Liver (tissue), 9 donors: ENCODE measurements around the gene CNIH1. TPM values are rescaled to one million over a fixed set of nuclear protein-coding genes. Genes with fewer than 3 reads are reported as not detected.

Experiments used
- DNase-seq: peaks from one replicate; pipeline ENCODE4 v3.0.0-alpha.2; 2017; ENCODE audit warnings: low spot score
- H3K27ac ChIP-seq, 2 donors: one replicate each; pipeline ENCODE4 v1.7.0; 2013; ENCODE audit warnings: inconsistent platforms in 2 of 2, low read length in 2 of 2, control low read depth in 1 of 2, low read depth in 1 of 2, mild to moderate bottlenecking in 1 of 2
- H3K27me3 ChIP-seq, 4 donors: one replicate each; pipeline versions ENCODE4 v1.6.1 to v1.7.0; 2013; ENCODE audit warnings: low read length in 3 of 4, inconsistent platforms in 1 of 4, mild to moderate bottlenecking in 1 of 4, moderate library complexity in 1 of 4; ENCODE audit not compliant: control insufficient read depth in 4 of 4, insufficient read depth in 4 of 4
- H3K36me3 ChIP-seq, 4 donors: one replicate each; pipeline versions ENCODE4 v1.6.1 to v1.7.0; 2013; ENCODE audit warnings: low read length in 3 of 4, mild to moderate bottlenecking in 3 of 4, low read depth in 1 of 4, moderate library complexity in 1 of 4; ENCODE audit not compliant: control insufficient read depth in 4 of 4, insufficient read depth in 3 of 4
- H3K4me1 ChIP-seq, 4 donors: one replicate each; pipeline versions ENCODE4 v1.6.1 to v1.7.0; 2013; ENCODE audit warnings: low read length in 3 of 4, mild to moderate bottlenecking in 3 of 4, moderate library complexity in 1 of 4; ENCODE audit not compliant: control insufficient read depth in 4 of 4, insufficient read depth in 4 of 4
- H3K4me3 ChIP-seq, 3 donors: one replicate each; pipeline versions ENCODE4 v1.6.1 to v1.7.0; 2013; ENCODE audit warnings: low read length in 3 of 3, control low read depth in 1 of 3, low read depth in 1 of 3, mild to moderate bottlenecking in 1 of 3
- H3K9ac ChIP-seq, 2 donors: one replicate each; pipeline ENCODE4 v1.7.0; 2013; ENCODE audit warnings: low read length in 2 of 2, mild to moderate bottlenecking in 2 of 2, moderate library complexity in 2 of 2, control low read depth in 1 of 2, low read depth in 1 of 2
- H3K9me3 ChIP-seq, 4 donors: one replicate each; pipeline versions ENCODE4 v1.6.1 to v1.7.0; 2013; ENCODE audit warnings: low read length in 3 of 4; ENCODE audit not compliant: control insufficient read depth in 4 of 4
- EGR1 ChIP-seq, 2 donors: IDR thresholded peaks; 2 replicates each; pipeline ENCODE4 v1.6.1; 2016 to 2018; ENCODE audit warnings: antibody characterized with exemption in 2 of 2, low read depth in 2 of 2
- FOXA1 ChIP-seq: IDR thresholded peaks from 2 replicates; pipeline ENCODE4 v1.6.1; 2016; ENCODE audit warnings: antibody characterized with exemption
- FOXA2 ChIP-seq: IDR thresholded peaks from 2 replicates; pipeline ENCODE4 v1.6.1; 2016; ENCODE audit warnings: antibody characterized with exemption
- GABPA ChIP-seq, 2 donors: IDR thresholded peaks in 1 of 2; conservative IDR thresholded peaks in 1 of 2; 2 replicates each; pipeline ENCODE4 v1.6.1; 2016; ENCODE audit warnings: antibody characterized with exemption in 2 of 2, mild to moderate bottlenecking in 1 of 2, moderate library complexity in 1 of 2
- HNF4A ChIP-seq, 2 donors: conservative IDR thresholded peaks; 2 replicates each; pipeline ENCODE4 v1.6.1; 2016; ENCODE audit warnings: antibody characterized with exemption in 2 of 2, mild to moderate bottlenecking in 2 of 2
- HNF4G ChIP-seq: IDR thresholded peaks from 2 replicates; pipeline ENCODE4 v1.6.1; 2016; ENCODE audit warnings: antibody characterized with exemption
- JUND ChIP-seq, 2 donors: IDR thresholded peaks; 2 replicates each; pipeline ENCODE4 v1.6.1; 2016; ENCODE audit warnings: antibody characterized with exemption in 2 of 2
- NR2F2 ChIP-seq: IDR thresholded peaks from 2 replicates; pipeline ENCODE4 v1.6.1; 2016; ENCODE audit warnings: antibody characterized with exemption
- RAD21 ChIP-seq, 2 donors: IDR thresholded peaks; 2 replicates each; pipeline ENCODE4 v1.6.1; 2016; ENCODE audit warnings: antibody characterized with exemption in 2 of 2, mild to moderate bottlenecking in 2 of 2
- RXRA ChIP-seq, 2 donors: IDR thresholded peaks; 2 replicates each; pipeline ENCODE4 v1.6.1; 2017 to 2018; ENCODE audit warnings: antibody characterized with exemption in 2 of 2, mild to moderate bottlenecking in 1 of 2
- SP1 ChIP-seq: IDR thresholded peaks from 2 replicates; pipeline ENCODE4 v1.6.1; 2018; ENCODE audit warnings: antibody characterized with exemption, mild to moderate bottlenecking
- TAF1 ChIP-seq: conservative IDR thresholded peaks from 2 replicates; pipeline ENCODE4 v1.6.1; 2016; ENCODE audit warnings: antibody characterized with exemption, mild to moderate bottlenecking
- YY1 ChIP-seq: IDR thresholded peaks from 2 replicates; pipeline ENCODE4 v1.6.1; 2016; ENCODE audit warnings: antibody characterized with exemption, mild to moderate bottlenecking
- WGBS: extraction: QIAGEN DNeasy Blood & Tissue Kit; methylation state at CpG from one replicate; pipeline ENCODE4 v1.1.7; 2013; 5-methylcytosine and 5-hydroxymethylcytosine counted together
- polyA plus RNA-seq, 2 donors: library from polyadenylated mRNA; stranded (reverse) in 1 of 2; unstranded in 1 of 2; fragments of 200-250 nt in 1 of 2; fragments of >200 nt in 1 of 2; fragmentation: Nextera tagmentation in 1 of 2; extraction: Ambion mirVana in 1 of 2; gene quantifications; one replicate each; pipeline versions ENCODE4 v1.2.1 to v1.2.3, GENCODE V29; 2013 to 2015
- total RNA-seq, 2 donors: library from RNA; depleted of rRNA; stranded (reverse); fragments of >200 nt; gene quantifications; one replicate each; pipeline ENCODE4 v1.2.3, GENCODE V29; 2014
- TF ChIP-seq, protein P1 (sequence below): IDR thresholded peaks from 2 replicates; pipeline ENCODE4 v1.6.1; 2016; ENCODE audit warnings: antibody characterized with exemption, mild to moderate bottlenecking
- TF ChIP-seq, protein P2 (sequence below): IDR thresholded peaks from 2 replicates; pipeline ENCODE4 v1.6.1; 2016; ENCODE audit warnings: antibody characterized with exemption
- TF ChIP-seq, protein P3 (sequence below): IDR thresholded peaks from 2 replicates; pipeline ENCODE4 v1.6.1; 2016; ENCODE audit warnings: antibody characterized with exemption
- TF ChIP-seq, protein P4 (sequence below): fragments of 150-350 bp; IDR thresholded peaks from 2 replicates; pipeline ENCODE4 v1.5.1; 2017; ENCODE audit warnings: improper control_type of control experiment, low read depth, low read length; ENCODE audit not compliant: missing input control
- TF ChIP-seq, protein P5 (sequence below): IDR thresholded peaks from 2 replicates; pipeline ENCODE4 v1.6.1; 2016; ENCODE audit warnings: antibody characterized with exemption
- donor health status: healthy.
- donor health status: healthy.
- donor health status: healthy.
- donor health status: healthy.
- donor health status: healthy.

The CNIH1 gene
- total and polyA plus RNA-seq, 4 donors, result 33.9 to 193 (median 116) TPM

DNA sequence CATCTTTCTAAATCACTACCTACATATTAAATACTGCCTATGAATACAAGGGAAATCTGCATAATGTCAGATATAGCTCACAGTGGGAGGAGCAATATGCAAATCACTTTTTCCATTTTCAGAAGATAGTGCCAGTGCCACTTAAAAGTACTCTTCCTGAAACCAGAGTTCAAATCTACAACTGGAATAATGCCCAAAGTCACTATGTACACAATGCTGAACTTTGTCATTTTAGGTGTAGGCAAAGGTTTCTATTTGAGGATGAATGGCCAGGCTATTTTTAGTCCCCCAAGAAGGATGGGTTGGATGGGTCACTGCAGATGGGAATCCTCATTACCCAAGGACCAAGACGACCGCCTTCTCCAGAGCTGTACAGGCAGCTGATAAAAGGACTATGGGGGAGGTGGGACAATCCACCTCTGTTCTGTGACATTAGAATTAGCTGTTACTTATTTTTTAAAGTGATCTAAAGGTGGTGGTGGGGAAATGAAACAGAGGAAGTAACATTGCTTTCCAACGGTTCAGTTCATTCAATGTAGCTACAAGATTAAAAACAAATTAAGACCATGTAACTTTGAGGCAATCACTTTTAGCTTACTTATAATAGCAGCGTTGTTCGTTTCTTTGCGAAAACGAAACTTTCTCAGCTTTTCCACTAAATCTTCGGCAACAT lies 42.0 kb upstream of the CNIH1 start (continued):
- TF ChIP-seq, protein P1, sequence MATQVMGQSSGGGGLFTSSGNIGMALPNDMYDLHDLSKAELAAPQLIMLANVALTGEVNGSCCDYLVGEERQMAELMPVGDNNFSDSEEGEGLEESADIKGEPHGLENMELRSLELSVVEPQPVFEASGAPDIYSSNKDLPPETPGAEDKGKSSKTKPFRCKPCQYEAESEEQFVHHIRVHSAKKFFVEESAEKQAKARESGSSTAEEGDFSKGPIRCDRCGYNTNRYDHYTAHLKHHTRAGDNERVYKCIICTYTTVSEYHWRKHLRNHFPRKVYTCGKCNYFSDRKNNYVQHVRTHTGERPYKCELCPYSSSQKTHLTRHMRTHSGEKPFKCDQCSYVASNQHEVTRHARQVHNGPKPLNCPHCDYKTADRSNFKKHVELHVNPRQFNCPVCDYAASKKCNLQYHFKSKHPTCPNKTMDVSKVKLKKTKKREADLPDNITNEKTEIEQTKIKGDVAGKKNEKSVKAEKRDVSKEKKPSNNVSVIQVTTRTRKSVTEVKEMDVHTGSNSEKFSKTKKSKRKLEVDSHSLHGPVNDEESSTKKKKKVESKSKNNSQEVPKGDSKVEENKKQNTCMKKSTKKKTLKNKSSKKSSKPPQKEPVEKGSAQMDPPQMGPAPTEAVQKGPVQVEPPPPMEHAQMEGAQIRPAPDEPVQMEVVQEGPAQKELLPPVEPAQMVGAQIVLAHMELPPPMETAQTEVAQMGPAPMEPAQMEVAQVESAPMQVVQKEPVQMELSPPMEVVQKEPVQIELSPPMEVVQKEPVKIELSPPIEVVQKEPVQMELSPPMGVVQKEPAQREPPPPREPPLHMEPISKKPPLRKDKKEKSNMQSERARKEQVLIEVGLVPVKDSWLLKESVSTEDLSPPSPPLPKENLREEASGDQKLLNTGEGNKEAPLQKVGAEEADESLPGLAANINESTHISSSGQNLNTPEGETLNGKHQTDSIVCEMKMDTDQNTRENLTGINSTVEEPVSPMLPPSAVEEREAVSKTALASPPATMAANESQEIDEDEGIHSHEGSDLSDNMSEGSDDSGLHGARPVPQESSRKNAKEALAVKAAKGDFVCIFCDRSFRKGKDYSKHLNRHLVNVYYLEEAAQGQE, result no peak
- TF ChIP-seq YY1, result peak; percentile 58
- TF ChIP-seq NR2F2, result no peak
- TF ChIP-seq FOXA2, result peak; percentile 96
- TF ChIP-seq, protein P2, sequence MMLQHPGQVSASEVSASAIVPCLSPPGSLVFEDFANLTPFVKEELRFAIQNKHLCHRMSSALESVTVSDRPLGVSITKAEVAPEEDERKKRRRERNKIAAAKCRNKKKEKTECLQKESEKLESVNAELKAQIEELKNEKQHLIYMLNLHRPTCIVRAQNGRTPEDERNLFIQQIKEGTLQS, result peak; percentile 40
- TF ChIP-seq, protein P3, sequence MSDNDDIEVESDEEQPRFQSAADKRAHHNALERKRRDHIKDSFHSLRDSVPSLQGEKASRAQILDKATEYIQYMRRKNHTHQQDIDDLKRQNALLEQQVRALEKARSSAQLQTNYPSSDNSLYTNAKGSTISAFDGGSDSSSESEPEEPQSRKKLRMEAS, result no peak
- peak; percentile 90 for TF ChIP-seq FOXA1
- TF ChIP-seq HNF4A (conservative IDR thresholded peaks at IDR 0.05), result peak; percentile 89 to 93

DNA sequence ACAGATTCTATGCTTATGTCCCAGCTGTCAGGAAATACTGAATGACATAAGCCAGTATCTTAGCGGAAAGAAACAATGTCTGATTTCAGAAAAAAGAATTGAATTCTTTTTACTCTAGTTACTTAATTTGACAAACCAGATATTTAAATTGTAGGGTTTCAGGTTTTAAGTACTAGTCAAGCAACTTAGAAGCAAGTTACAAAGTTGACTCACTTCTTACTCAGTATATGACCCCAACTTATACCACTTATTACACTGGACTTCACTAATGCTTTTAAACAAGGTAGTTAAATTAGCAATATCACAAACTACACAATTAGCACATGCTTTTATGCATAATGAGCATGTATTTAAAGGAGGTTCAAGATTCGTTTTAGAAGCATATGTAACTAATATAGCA lies 40.5 kb upstream of the CNIH1 start:
- no peak for DNase-seq
- TF ChIP-seq RXRA (IDR thresholded peaks at IDR 0.05) (no peak), SP1 (no peak), FOXA2 (no peak), HNF4A (conservative IDR thresholded peaks at IDR 0.05) (no peak), EGR1 (IDR thresholded peaks at IDR 0.05; ENCODE audit: low read depth in 2 of 2) (no peak), NR2F2 (no peak), FOXA1 (no peak), JUND (IDR thresholded peaks at IDR 0.05) (no peak), RAD21 (IDR thresholded peaks at IDR 0.05) (no peak), TAF1 (no peak), GABPA (IDR thresholded peaks at IDR 0.05 in 1 of 2, conservative IDR thresholded peaks at IDR 0.05 in 1 of 2) (no peak), HNF4G (no peak)
- TF ChIP-seq, protein P2, result no peak
- TF ChIP-seq, protein P1, result no peak
- TF ChIP-seq, protein P4, sequence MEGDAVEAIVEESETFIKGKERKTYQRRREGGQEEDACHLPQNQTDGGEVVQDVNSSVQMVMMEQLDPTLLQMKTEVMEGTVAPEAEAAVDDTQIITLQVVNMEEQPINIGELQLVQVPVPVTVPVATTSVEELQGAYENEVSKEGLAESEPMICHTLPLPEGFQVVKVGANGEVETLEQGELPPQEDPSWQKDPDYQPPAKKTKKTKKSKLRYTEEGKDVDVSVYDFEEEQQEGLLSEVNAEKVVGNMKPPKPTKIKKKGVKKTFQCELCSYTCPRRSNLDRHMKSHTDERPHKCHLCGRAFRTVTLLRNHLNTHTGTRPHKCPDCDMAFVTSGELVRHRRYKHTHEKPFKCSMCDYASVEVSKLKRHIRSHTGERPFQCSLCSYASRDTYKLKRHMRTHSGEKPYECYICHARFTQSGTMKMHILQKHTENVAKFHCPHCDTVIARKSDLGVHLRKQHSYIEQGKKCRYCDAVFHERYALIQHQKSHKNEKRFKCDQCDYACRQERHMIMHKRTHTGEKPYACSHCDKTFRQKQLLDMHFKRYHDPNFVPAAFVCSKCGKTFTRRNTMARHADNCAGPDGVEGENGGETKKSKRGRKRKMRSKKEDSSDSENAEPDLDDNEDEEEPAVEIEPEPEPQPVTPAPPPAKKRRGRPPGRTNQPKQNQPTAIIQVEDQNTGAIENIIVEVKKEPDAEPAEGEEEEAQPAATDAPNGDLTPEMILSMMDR, result no peak
- TF ChIP-seq, protein P5, sequence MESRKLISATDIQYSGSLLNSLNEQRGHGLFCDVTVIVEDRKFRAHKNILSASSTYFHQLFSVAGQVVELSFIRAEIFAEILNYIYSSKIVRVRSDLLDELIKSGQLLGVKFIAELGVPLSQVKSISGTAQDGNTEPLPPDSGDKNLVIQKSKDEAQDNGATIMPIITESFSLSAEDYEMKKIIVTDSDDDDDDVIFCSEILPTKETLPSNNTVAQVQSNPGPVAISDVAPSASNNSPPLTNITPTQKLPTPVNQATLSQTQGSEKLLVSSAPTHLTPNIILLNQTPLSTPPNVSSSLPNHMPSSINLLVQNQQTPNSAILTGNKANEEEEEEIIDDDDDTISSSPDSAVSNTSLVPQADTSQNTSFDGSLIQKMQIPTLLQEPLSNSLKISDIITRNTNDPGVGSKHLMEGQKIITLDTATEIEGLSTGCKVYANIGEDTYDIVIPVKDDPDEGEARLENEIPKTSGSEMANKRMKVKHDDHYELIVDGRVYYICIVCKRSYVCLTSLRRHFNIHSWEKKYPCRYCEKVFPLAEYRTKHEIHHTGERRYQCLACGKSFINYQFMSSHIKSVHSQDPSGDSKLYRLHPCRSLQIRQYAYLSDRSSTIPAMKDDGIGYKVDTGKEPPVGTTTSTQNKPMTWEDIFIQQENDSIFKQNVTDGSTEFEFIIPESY, result no peak
- Histone ChIP-seq H3K9ac (no peak overlapping the region), H3K4me3 (no peak overlapping the region), H3K27me3 (no peaks in the 10 kb centered on the region), H3K4me1 (peaks cover 5 to 19% (median 13%) of the 10 kb centered on the region in 4 donors), H3K27ac (no peak overlapping the region), H3K36me3 (peaks cover 0 to 9% (median 3%) of the 10 kb centered on the region in 4 donors), H3K9me3 (no peaks in the 10 kb centered on the region)
- 92% methylated on average over 2 of the region's 2 CpGs for WGBS
